CD4-positive, CD25-positive, alpha-beta regulatory T cell (primary cell): ENCODE measurements around the gene MTX1. TPM values are rescaled to one million over a fixed set of nuclear protein-coding genes. Genes with fewer than 3 reads are reported as not detected.
A peak's percentile ranks its signal among the peaks of the same experiment; 100 is the strongest.
"Not testable (repeated sequence)": the region's sequence is repeated elsewhere in the genome, so short reads cannot be mapped to it uniquely, and the experiment has no call there.

Experiments
- ATAC-seq, 2 donors: fragments of 150-1000 bp; cut with Tn5 transposase; one replicate each; pipeline ENCODE4 v1.10.0; 2021; ENCODE audit warnings: low read depth in 2 of 2, moderate number of reproducible peaks in 2 of 2, moderate library complexity in 1 of 2
- DNase-seq, 3 donors: peaks; one replicate each; pipeline versions ENCODE4 v3.0.0 to v3.0.0-alpha.2; 2012 to 2022; ENCODE audit warnings: mixed read lengths in 1 of 3
- H3K27ac ChIP-seq: one replicate; pipeline ENCODE4 v1.7.0; 2013; ENCODE audit warnings: mild to moderate bottlenecking, low read length; ENCODE audit not compliant: insufficient read depth, poor library complexity, severe bottlenecking
- H3K27me3 ChIP-seq: one replicate; pipeline ENCODE4 v1.7.0; 2013; ENCODE audit warnings: low read length; ENCODE audit not compliant: control insufficient read depth, insufficient read depth
- H3K36me3 ChIP-seq: one replicate; pipeline ENCODE4 v1.7.0; 2013; ENCODE audit warnings: mild to moderate bottlenecking, low read length, moderate library complexity; ENCODE audit not compliant: control insufficient read depth, insufficient read depth
- H3K4me1 ChIP-seq: 2 replicates; pipeline ENCODE4 v1.7.0; 2013; ENCODE audit warnings: mild to moderate bottlenecking, low read length; ENCODE audit not compliant: insufficient read depth, control insufficient read depth, poor library complexity, severe bottlenecking
- H3K4me3 ChIP-seq: one replicate; pipeline ENCODE4 v1.7.0; 2013; ENCODE audit warnings: low read depth, mild to moderate bottlenecking, low read length, moderate library complexity
- H3K9me3 ChIP-seq, 2 experiments: 1 replicate in 1 of 2; 2 replicates in 1 of 2; pipeline ENCODE4 v1.7.0; 2013; ENCODE audit warnings: low read length in 2 of 2, mild to moderate bottlenecking in 1 of 2, moderate library complexity in 1 of 2; ENCODE audit not compliant: control insufficient read depth in 2 of 2
- H3K27ac Mint-ChIP-seq, 3 donors: one replicate each; pipeline ENCODE4 v1.8.0; 2020 to 2022; ENCODE audit warnings: mild to moderate bottlenecking in 3 of 3, mixed read lengths in 3 of 3, moderate library complexity in 2 of 3
- H3K27me3 Mint-ChIP-seq: one replicate; pipeline ENCODE4 v1.8.0; 2022; ENCODE audit warnings: mild to moderate bottlenecking, mixed read lengths
- H3K36me3 Mint-ChIP-seq: one replicate; pipeline ENCODE4 v1.8.0; 2020; ENCODE audit warnings: mixed read lengths
- H3K4me1 Mint-ChIP-seq, 4 donors: one replicate each; pipeline ENCODE4 v1.8.0; 2020 to 2022; ENCODE audit warnings: mixed read lengths in 4 of 4, mild to moderate bottlenecking in 1 of 4
- H3K4me3 Mint-ChIP-seq, 4 donors: one replicate each; pipeline ENCODE4 v1.8.0; 2020 to 2022; ENCODE audit warnings: mild to moderate bottlenecking in 4 of 4, mixed read lengths in 4 of 4, moderate library complexity in 3 of 4
- H3K9me3 Mint-ChIP-seq, 7 donors: one replicate each; pipeline ENCODE4 v1.8.0; 2020 to 2022; ENCODE audit warnings: mixed read lengths in 7 of 7, mild to moderate bottlenecking in 3 of 7, moderate library complexity in 2 of 7
- polyA plus RNA-seq, 4 donors: library from polyadenylated mRNA; unstranded; fragments of 300-500 nt; fragmentation: Illumina TruSeq; gene quantifications; one replicate each; pipeline ENCODE4 v1.2.3, GENCODE V29; 2021
- total RNA-seq: library from RNA; stranded (reverse); gene quantifications from one replicate; pipeline ENCODE4 v1.2.3, GENCODE V29; 2022

MTX1 gene
- total and polyA plus RNA-seq, 5 donors from 2014 or later, result 18.4 to 52.2 (median 46.0) TPM

DNA sequence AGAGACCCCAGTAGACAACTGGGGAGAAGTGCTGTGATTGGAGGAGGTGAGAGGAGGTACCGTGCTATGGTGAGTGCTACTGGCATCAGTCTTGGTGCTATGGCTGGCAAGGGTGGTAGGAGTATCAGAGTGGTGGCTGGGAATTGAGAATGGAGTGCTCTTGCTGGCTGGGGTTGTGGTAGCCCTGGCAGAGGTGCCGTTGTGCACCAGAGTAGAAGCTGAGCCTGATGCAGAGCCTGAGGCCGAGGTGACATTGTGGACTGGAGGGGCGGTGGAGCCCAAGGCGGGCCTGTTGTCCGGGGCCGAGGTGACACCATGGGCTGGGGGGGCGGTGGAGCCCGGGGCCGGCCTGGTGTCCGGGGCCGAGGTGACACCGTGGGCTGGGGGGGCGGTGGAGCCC, 20.2 kb upstream of the MTX1 start:
- Histone ChIP-seq H3K27me3 (no peaks in the 10 kb centered on the region), H3K4me3 (no peak overlapping the region), H3K4me1 (peaks cover 11% of the 10 kb centered on the region), H3K27ac (no peak overlapping the region), H3K36me3 (no peaks in the 10 kb centered on the region), H3K9me3 (no peaks in the 10 kb centered on the region)
- H3K4me3 Mint-ChIP-seq, result peak overlapping the region in 2 of 4 donors; percentile 41 to 74
- no peak for ATAC-seq
- no peaks in the 10 kb centered on the region for H3K27me3 Mint-ChIP-seq
- peaks cover 8% of the 10 kb centered on the region for H3K36me3 Mint-ChIP-seq
- H3K4me1 Mint-ChIP-seq, result peaks cover 0 to 17% (median 11%) of the 10 kb centered on the region in 4 donors
- peak overlapping the region; percentile 80 to 96 (median 82) for H3K27ac Mint-ChIP-seq
- H3K9me3 Mint-ChIP-seq, result no peaks in the 10 kb centered on the region
- no peak for DNase-seq

DNA sequence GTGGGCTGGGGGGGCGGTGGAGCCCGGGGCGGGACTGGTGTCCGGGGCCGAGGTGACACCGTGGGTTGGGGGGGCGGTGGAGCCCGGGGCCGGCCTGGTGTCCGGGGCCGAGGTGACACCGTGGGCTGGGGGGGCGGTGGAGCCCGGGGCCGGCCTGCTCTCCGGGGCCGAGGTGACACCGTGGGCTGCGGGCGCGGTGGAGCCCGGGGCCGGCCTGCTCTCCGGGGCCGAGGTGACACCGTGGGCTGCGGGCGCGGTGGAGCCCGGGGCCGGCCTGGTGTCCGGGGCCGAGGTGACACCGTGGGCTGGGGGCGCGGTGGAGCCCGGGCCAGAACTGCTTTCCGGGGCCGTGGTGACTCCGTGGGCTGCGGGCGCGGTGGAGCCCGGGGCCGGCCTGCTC, 18.6 kb upstream of the MTX1 start:
- not testable (repeated sequence) for H3K27me3 ChIP-seq, H3K27me3 Mint-ChIP-seq, DNase-seq, H3K4me3 Mint-ChIP-seq, H3K36me3 ChIP-seq, H3K4me3 ChIP-seq, H3K9me3 Mint-ChIP-seq, H3K36me3 Mint-ChIP-seq, H3K9me3 ChIP-seq, H3K27ac Mint-ChIP-seq, ATAC-seq, H3K27ac ChIP-seq
- H3K4me1 Mint-ChIP-seq, result peaks cover 0 to 32% (median 21%) of the 10 kb centered on the region in 4 donors
- peaks cover 28% of the 10 kb centered on the region for H3K4me1 ChIP-seq

DNA sequence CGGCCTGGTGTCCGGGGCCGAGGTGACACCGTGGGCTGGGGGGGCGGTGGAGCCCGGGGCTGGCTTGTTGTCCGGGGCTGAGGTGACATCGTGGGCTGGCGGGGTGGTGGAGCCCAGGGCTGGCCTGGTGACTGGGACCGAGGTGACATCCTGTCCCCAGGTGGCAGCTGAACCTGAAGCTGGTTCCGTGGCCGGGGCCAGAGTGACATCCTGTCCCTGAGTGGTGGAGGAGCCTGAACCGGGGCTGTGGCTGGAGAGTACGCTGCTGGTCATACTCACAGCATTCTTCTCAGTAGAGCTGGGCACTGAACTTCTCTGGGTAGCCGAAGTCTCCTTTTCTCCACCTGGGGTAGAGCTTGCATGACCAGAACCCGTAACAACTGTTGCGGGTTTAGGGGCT, 16.6 kb upstream of the MTX1 start:
- DNase-seq, result peak in 1 of 3 donors; percentile 23
- no peaks in the 10 kb centered on the region for H3K27me3 ChIP-seq
- Mint-ChIP-seq H3K4me1 (peaks cover 0 to 37% (median 25%) of the 10 kb centered on the region in 4 donors), H3K4me3 (peak overlapping the region in 3 of 4 donors; percentile 13 to 77 (median 71)), H3K27me3 (no peaks in the 10 kb centered on the region), H3K36me3 (peaks cover 5% of the 10 kb centered on the region), H3K27ac (peak overlapping the region in 2 of 3 donors; percentile 48 to 92), H3K9me3 (peaks cover 0 to 2% (median 0%) of the 10 kb centered on the region in 7 donors)
- no peaks in the 10 kb centered on the region for H3K36me3 ChIP-seq
- no peaks in the 10 kb centered on the region for H3K9me3 ChIP-seq
- no peak for ATAC-seq
- no peak overlapping the region for H3K27ac ChIP-seq
- H3K4me3 ChIP-seq, result no peak overlapping the region
- H3K4me1 ChIP-seq, result peaks cover 33% of the 10 kb centered on the region

DNA sequence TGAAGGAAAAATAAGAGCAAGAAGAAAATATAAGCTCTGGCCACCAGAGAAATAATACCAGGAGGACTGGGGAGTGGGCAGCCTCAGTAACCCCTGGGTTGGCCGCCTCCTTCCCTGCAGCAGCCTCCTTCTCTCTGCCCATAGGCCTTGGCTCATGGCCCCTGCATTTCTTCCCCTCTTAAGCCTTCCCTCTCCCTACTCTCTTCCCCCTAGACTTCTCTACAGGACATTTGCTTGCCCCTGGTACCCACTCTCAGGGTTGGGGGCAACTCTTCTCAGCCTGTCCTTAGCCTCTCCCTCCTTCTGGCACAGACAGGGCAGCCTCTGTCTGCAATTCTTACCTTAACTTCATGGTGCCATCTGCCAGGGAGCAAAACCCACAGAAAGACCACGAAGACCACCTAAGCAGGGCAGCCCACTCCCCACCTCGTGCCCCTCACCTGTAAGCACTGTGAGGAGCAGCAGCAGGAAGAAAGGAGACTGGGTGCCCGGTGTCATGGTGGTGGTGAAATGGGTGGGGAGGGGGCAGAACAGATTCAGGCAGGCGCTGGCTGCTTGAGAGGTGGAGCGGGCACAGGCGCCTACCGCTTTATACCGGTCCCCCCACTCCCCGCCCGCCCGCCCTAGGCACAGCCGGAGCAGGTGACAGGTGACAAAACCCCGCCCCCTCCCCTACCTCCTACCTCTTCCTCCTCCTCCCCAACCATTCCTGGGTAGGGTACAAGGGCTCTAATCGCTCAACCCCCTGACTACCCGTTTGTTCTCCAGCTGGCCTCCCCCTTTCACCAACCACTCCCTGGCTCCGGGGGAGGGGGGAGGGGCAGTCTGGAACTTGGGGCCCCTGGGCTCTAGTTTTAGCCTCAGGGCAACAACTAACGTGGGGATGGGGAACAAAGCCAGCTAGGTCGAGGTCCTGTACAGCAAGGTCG, 15.9 kb upstream of the MTX1 start:
- peaks cover 0 to 39% (median 25%) of the 10 kb centered on the region in 4 donors for H3K4me1 Mint-ChIP-seq
- H3K9me3 Mint-ChIP-seq, result peaks cover 0 to 2% (median 0%) of the 10 kb centered on the region in 7 donors
- peak overlapping the region; percentile 73 to 98 (median 92) for H3K27ac Mint-ChIP-seq
- Histone ChIP-seq H3K27me3 (no peaks in the 10 kb centered on the region), H3K4me3 (peak overlapping the region; percentile 62), H3K9me3 (no peaks in the 10 kb centered on the region), H3K4me1 (peaks cover 33% of the 10 kb centered on the region), H3K36me3 (no peaks in the 10 kb centered on the region), H3K27ac (peak overlapping the region; percentile 80)
- no peaks in the 10 kb centered on the region for H3K27me3 Mint-ChIP-seq
- H3K4me3 Mint-ChIP-seq, result peak overlapping the region; percentile 88 to 99 (median 92)
- ATAC-seq (no peak), DNase-seq (peak; percentile 22 to 71 (median 23))
- H3K36me3 Mint-ChIP-seq, result peaks cover 5% of the 10 kb centered on the region

DNA sequence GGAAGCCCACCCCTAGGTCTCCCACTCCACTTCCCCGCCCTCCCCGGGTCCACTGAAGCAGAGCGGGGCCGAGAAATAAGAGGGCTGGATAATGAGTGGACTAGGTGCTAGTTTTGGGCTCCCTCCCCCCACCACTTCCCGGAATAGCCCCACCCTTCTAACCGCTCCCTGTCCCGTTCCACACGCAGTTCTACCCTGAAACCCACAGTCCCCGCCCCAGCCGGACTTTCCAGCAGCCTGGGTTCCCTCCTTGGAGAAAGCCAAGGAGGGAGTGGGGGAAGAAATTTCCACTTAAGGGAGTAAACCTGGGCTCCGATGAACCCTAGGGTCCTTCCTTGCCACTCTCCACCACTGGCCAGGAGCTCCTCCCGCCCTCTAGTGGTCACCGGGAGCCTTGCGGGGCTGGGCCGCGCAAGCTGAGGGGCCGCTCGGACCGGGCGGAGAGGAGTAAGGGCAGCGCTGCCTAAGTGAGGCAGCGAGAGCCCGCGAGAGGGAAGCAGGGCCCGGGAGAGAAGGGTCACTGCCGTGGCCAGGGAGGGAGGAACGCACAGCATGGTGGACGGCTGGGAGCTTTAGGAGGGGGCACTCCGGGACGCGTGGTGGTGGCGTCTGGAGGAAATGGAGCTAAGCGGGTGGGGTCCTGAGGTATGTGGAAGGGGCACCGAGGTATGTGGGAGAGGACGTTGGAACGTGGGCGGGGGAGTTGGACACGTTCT, 15.1 kb upstream of the MTX1 start:
- Histone ChIP-seq H3K36me3 (no peaks in the 10 kb centered on the region), H3K4me3 (peak overlapping the region; percentile 62), H3K27ac (peak overlapping the region; percentile 80), H3K27me3 (no peaks in the 10 kb centered on the region), H3K9me3 (no peaks in the 10 kb centered on the region), H3K4me1 (peaks cover 33% of the 10 kb centered on the region)
- Mint-ChIP-seq H3K9me3 (peaks cover 0 to 2% (median 0%) of the 10 kb centered on the region in 7 donors), H3K4me3 (peak overlapping the region; percentile 88 to 99 (median 92)), H3K27me3 (no peaks in the 10 kb centered on the region), H3K36me3 (no peaks in the 10 kb centered on the region), H3K4me1 (peaks cover 0 to 35% (median 21%) of the 10 kb centered on the region in 4 donors), H3K27ac (peak overlapping the region; percentile 97 to 98 (median 98))
- ATAC-seq (peak; percentile 22 to 39), DNase-seq (peak; percentile 59 to 83 (median 65))

DNA sequence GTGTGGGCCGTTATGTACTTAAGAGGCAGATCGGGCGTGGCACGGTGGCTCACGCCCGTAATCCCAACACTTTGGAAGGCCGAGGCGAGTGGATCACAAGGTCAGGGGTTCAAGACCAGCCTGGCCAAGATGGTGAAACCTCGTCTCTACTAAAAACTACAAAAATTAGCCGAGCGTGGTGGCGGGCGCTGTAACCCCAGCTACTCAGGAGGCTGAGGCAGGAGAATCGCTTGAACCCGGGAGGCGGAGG, 14.6 kb upstream of the MTX1 start:
- peak overlapping the region; percentile 97 to 98 (median 98) for H3K27ac Mint-ChIP-seq
- H3K4me1 ChIP-seq, result peaks cover 33% of the 10 kb centered on the region
- DNase-seq, result not testable (repeated sequence)

DNA sequence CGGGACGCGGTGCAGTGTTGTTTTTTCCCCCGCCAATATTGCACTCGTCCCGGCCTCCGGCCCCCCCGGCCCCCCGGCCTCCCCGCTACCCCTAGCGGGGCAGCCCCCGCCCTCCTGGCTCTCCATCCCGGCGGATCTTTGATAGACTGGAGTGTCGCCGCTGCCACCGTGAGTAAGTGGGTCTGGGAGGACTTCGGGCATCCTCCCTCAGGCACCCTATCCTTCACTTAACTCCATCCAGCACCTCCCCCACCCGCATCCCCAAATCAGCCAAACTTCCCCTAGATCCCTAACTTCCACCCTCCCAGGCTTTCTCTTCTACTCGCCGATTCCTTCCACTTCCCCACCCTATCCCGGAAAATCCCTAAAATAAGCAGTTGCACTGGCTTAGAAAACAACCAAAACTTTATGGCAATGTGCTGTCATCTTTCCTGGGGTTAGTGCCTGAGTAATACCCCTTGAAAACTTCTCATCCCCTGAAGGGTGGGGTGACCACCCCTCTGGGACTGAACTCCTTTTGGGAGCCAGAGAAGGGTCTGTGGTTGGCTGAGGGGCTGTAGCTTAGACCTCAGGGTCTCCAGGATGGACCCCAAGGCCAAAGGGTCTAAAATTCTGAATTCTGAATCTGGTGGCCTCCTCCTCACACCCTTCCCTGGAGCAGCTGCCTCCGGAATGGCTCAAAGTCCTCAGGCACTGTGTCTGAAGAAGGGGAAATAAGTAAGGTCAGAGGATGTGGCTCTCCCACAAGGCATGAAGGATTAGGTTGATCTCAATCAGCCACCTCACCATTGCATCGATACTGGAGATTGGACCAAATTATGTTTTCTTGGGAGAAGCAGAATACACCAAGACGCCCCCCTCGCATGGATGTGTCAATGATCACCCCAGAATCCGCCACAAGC, 13.0 kb upstream of the MTX1 start:
- peaks cover 0 to 2% (median 0%) of the 10 kb centered on the region in 7 donors for H3K9me3 Mint-ChIP-seq
- H3K27me3 Mint-ChIP-seq, result no peaks in the 10 kb centered on the region
- no peak for ATAC-seq
- no peaks in the 10 kb centered on the region for H3K36me3 ChIP-seq
- no peak overlapping the region for H3K4me3 ChIP-seq
- H3K9me3 ChIP-seq, result no peaks in the 10 kb centered on the region
- peaks cover 0 to 35% (median 21%) of the 10 kb centered on the region in 4 donors for H3K4me1 Mint-ChIP-seq
- no peak for DNase-seq
- no peaks in the 10 kb centered on the region for H3K27me3 ChIP-seq
- peaks cover 7% of the 10 kb centered on the region for H3K36me3 Mint-ChIP-seq
- H3K27ac Mint-ChIP-seq, result peak overlapping the region; percentile 86 to 98 (median 87)
- peak overlapping the region; percentile 72 to 88 (median 76) for H3K4me3 Mint-ChIP-seq
- H3K27ac ChIP-seq, result peak overlapping the region; percentile 80
- H3K4me1 ChIP-seq, result peaks cover 33% of the 10 kb centered on the region

More for the DNA sequence above, 14.6 kb upstream of the MTX1 start:
- H3K27me3 Mint-ChIP-seq, ATAC-seq, H3K36me3 Mint-ChIP-seq, H3K9me3 ChIP-seq, H3K9me3 Mint-ChIP-seq, H3K27me3 ChIP-seq, H3K36me3 ChIP-seq: not testable (repeated sequence)
- peak overlapping the region; percentile 80 for H3K27ac ChIP-seq
- Mint-ChIP-seq H3K4me1 (peaks cover 0 to 35% (median 21%) of the 10 kb centered on the region in 4 donors), H3K4me3 (peak overlapping the region; percentile 88 to 99 (median 92))
- peak overlapping the region; percentile 62 for H3K4me3 ChIP-seq
